T-helper 17 cell (primary cell): ENCODE measurements around the gene IGSF3. TPM values are rescaled to one million over a fixed set of nuclear protein-coding genes. Genes with fewer than 3 reads are reported as not detected.

Experiments used
- ATAC-seq: fragments of 150-1000 bp; cut with Tn5 transposase; 2 replicates; pipeline ENCODE4 v1.10.0; 2021; ENCODE audit warnings: mild to moderate bottlenecking, moderate library complexity
- DNase-seq, 3 donors: peaks; one replicate each; pipeline versions ENCODE4 v3.0.0 to v3.0.0-alpha.2; 2020 to 2021
- H3K9me3 ChIP-seq: one replicate; pipeline ENCODE4 v1.7.0; 2013; ENCODE audit warnings: low read length, mild to moderate bottlenecking; ENCODE audit not compliant: control insufficient read depth, poor library complexity, severe bottlenecking
- H3K27ac Mint-ChIP-seq: one replicate; pipeline ENCODE4 v1.8.0; 2022; ENCODE audit warnings: mild to moderate bottlenecking, moderate library complexity, mixed read lengths
- H3K27me3 Mint-ChIP-seq: one replicate; pipeline ENCODE4 v1.8.0; 2022; ENCODE audit warnings: mixed read lengths
- H3K36me3 Mint-ChIP-seq: one replicate; pipeline ENCODE4 v1.8.0; 2022; ENCODE audit warnings: low read depth, mixed read lengths
- H3K4me1 Mint-ChIP-seq: one replicate; pipeline ENCODE4 v1.8.0; 2022; ENCODE audit warnings: mild to moderate bottlenecking, mixed read lengths
- H3K4me3 Mint-ChIP-seq: one replicate; pipeline ENCODE4 v1.8.0; 2022; ENCODE audit warnings: mild to moderate bottlenecking, moderate library complexity, mixed read lengths
- total RNA-seq, 4 donors: library from RNA in 2 of 4; stranded (reverse) in 2 of 4; gene quantifications; one replicate each; pipeline ENCODE4 v1.2.3 and lab custom pipeline; 2022 to 2026

Gene IGSF3
- total RNA-seq, 2 donors from 2014 or later: 0.02 to 0.16 TPM

DNA sequence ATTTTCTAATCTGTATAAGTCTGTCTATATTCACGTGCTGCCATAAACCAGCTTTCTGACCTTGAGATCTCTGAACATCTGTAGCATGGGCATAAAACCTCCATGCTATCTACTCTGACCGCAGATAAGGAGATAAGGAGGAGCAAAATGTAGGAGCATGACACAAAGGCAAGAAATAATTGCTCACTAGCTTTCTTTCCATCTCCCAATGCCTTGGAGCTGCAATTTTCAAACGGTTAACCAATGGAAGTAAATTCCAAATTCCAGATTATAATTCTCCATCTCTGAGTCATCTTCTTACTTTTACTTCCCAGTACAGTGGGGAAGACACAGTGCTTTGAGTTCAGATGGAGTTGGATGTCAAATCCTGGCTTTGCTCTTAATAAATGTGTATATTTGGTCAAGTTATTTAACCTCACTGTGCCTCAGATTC is 138.3 kb downstream of the IGSF3 start:
- ATAC-seq: no peak
- DNase-seq: no peak
- no peaks in the 10 kb centered on the region for H3K9me3 ChIP-seq
- Mint-ChIP-seq H3K27me3 (no peaks in the 10 kb centered on the region), H3K36me3 (peaks cover 16% of the 10 kb centered on the region), H3K27ac (peak overlapping the region; percentile 8), H3K4me3 (no peak overlapping the region), H3K4me1 (peaks cover 3% of the 10 kb centered on the region)

DNA sequence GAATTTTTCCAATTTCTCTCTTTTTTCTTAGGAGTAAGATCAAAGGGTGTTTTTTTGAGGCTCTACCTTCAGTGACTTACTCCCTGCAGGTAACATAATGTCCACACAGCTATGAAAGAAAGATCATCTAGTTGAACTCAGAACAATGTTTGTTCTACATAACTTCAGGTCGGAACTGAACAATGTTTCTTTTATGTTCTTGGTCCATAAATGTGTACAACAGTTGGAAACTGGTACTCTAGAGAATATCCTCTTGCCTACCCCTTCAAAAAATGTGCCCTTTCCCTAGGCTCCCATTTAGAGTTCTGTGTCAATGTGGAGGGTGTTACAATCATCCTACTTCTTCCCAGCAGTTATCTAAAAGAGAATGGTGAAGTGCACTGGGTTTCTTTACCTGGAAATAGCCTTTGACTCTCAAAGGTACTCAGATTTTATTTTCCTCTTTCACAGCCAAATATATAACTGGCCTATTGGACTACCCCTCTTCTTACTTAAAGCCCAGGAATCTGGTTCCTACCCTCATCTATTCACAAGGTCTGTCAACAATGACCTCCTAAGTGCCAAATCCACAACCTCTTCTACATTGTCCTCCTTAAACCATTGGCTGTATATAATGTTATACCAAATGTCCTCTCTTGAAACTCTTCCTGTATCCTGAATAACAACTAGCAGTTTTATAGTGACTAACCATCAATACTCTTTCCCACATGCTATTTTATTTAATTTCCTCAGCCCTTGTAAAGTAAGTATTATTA is 139.0 kb downstream of the IGSF3 start:
- DNase-seq (no peak), ATAC-seq (no peak)
- H3K9me3 ChIP-seq: no peaks in the 10 kb centered on the region
- no peaks in the 10 kb centered on the region for H3K4me1 Mint-ChIP-seq
- H3K36me3 Mint-ChIP-seq: peaks cover 13% of the 10 kb centered on the region
- no peaks in the 10 kb centered on the region for H3K27me3 Mint-ChIP-seq
- H3K27ac Mint-ChIP-seq: peak overlapping the region; percentile 8
- H3K4me3 Mint-ChIP-seq: no peak overlapping the region

DNA sequence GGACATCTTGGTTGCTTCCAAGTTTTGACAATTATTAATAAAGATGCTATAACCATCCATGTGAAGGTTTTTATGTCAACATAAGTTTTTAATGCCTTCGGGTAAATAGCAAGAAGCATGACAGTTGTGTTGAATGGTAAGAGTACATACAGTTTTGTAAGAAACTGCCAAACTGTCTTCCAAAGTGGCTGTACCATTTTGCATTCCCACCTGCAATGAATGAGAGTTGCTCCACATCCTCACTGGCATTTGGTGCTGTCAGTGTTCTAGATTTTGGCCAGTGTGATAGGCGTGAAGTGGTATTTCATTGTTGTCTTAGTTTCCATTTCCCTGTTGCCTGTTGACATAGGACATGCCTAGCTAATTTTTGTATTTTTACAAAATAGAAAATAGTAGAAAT is 142.1 kb downstream of the IGSF3 start:
- no peaks in the 10 kb centered on the region for H3K9me3 ChIP-seq
- no peak overlapping the region for H3K27ac Mint-ChIP-seq
- ATAC-seq (no peak), DNase-seq (no peak)
- H3K4me3 Mint-ChIP-seq: no peak overlapping the region
- H3K36me3 Mint-ChIP-seq: peaks cover 8% of the 10 kb centered on the region
- no peaks in the 10 kb centered on the region for H3K27me3 Mint-ChIP-seq
- peaks cover 4% of the 10 kb centered on the region for H3K4me1 Mint-ChIP-seq

Other genes with a start within 250 kb of the IGSF3 start
- gene CD58, start 96.7 kb downstream of the IGSF3 start, total RNA-seq: 10 to 100 TPM; 21.7 to 22.1 TPM
- gene CD2, start 86.7 kb upstream of the IGSF3 start, total RNA-seq: 100 to 1,000 TPM; 152 to 172 TPM
- 1 to 10 TPM in 1 of 2 donors, under 1 TPM in 1; 0.94 to 1.3 TPM for gene PTGFRN, start 242.2 kb upstream of the IGSF3 start, total RNA-seq